ENCODE measurements around the gene CUX1. TPM values are rescaled to one million over a fixed set of nuclear protein-coding genes. Genes with fewer than 3 reads are reported as not detected.
"Not testable (repeated sequence)": the region's sequence is repeated elsewhere in the genome, so short reads cannot be mapped to it uniquely, and the experiment has no call there.

CUX1 gene
- polyA plus RNA-seq, 3 donors = 94.4 to 104 (median 98.5) TPM

GRCh38 chr7:101846800-101847538, 29.5 kb downstream of the CUX1 start:
- no peak for DNase-seq (ENCODE audit: low read depth in 3 of 3, low spot score in 2 of 3)

- no peak for DNase-seq (ENCODE audit: low read depth in 3 of 3, low spot score in 2 of 3)
Observed at GRCh38 chr7:101848208-101848951, 31.0 kb downstream of the CUX1 start.

GRCh38 chr7:101849314-101849713, 31.9 kb downstream of the CUX1 start:
- not testable (repeated sequence) for DNase-seq (ENCODE audit: low read depth in 3 of 3, low spot score in 2 of 3)

DNA sequence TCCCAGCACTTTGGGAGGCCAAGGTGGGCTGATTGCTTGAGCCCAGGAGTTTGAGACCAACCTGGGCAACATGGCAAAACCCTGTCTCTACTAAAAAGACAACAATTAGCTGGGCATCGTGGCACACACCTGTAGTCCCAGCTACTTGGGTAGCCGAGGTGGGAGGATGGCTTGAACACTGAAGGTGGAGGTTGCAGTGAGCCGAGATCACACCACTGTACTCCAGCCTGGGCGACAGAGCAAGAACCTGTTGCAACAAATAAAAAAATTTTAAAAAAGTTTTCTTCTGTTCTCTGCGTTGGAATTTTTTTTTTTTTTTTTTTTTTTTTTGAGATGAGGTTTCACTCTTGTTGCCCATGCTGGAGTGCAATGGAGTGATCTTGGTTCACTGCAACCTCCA, 34.9 kb downstream of the CUX1 start:
- DNase-seq (ENCODE audit: low read depth in 3 of 3, low spot score in 2 of 3) = not testable (repeated sequence)

DNA sequence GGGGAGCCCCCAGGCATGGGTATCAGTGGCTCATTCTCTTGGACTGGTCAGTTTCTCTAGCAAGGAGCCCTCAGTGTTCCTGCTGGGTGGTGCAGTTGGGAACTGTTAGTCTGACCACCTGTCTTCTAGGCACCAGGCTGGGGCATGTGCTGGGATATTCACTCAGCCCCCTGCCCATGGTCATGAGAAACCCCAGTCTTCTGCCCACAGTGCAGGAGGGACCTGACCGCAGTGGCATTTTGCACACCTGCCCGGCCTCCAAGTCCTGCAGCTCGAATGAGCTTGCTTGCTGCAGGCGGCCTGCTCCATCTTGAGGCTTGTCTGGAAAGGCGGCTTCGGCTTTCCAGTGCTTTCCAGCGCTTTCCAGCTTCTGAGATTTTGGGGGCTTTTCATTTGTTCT, 36.3 kb downstream of the CUX1 start:
- no peak for DNase-seq (ENCODE audit: low read depth in 3 of 3, low spot score in 2 of 3)

GRCh38 chr7:101854084-101854865, 36.8 kb downstream of the CUX1 start:
- DNase-seq (ENCODE audit: low read depth in 3 of 3, low spot score in 2 of 3) = no peak

DNA sequence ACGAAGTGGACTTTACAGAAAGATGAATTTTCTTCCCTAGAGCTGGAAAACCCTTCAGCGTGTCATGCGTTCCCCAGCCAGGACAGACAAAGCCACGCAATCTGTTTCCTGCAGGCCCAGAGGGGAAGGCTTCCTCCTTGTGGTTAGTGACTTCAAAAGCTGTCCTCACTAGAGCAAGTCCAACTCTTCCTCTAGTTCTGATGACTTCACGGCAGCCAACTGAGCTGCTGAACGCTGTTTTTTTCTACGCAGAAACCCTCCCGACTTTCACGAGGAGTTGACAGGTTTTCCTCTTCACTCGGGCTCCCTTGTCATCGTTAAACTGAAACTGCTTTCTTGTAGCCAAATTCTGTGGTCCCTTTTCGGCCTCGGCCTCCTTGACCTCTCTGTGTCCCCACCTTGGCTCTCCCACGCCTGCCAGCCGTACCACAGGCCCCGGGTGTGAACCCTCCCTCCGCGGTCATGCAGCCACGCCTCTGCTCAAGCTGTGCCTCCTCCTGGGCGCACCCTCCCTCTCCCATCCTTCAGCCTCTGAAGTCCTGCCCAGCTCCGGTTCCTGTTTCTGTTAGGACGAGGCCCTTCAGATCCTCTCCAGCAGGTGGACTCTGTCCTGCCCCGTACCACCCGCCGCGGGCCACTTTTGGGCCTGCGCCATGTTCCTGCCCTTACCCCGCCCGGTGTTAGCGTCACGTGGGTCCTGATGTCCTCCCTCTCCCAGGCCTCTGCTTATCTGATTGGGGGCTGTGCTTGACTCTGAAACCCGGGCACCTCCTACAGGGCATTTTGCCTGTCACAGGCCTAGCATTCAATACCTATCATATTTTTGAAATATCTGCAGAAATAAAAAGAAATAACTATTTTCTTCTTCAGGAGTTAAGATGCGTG, 39.3 kb downstream of the CUX1 start:
- DNase-seq (ENCODE audit: low read depth in 3 of 3, low spot score in 2 of 3) = peak in 1 of 3 donors; percentile 46

DNA sequence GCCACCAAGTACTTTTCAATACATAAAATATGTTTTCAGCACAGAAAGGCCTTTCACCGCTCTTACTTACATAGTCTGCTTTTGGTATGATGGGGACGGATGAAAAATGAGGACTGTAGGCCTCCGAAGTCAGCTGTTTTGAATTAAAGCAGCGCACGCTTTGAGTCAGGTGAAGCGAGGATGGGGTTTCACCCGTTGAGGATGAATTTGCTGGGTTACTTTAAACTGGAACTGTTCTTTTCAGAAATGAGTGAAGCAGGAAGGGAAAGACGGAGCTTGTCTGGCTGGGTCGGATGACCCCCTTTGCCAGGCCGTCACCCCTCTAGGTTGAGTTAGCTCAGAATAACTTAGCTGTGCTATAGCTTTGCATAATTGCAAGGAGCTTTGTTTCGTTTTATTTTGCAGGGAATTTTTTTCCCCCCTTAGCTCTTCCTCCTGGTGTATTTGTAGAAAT, 40.0 kb downstream of the CUX1 start:
- DNase-seq (ENCODE audit: low read depth in 3 of 3, low spot score in 2 of 3) = no peak

DNA sequence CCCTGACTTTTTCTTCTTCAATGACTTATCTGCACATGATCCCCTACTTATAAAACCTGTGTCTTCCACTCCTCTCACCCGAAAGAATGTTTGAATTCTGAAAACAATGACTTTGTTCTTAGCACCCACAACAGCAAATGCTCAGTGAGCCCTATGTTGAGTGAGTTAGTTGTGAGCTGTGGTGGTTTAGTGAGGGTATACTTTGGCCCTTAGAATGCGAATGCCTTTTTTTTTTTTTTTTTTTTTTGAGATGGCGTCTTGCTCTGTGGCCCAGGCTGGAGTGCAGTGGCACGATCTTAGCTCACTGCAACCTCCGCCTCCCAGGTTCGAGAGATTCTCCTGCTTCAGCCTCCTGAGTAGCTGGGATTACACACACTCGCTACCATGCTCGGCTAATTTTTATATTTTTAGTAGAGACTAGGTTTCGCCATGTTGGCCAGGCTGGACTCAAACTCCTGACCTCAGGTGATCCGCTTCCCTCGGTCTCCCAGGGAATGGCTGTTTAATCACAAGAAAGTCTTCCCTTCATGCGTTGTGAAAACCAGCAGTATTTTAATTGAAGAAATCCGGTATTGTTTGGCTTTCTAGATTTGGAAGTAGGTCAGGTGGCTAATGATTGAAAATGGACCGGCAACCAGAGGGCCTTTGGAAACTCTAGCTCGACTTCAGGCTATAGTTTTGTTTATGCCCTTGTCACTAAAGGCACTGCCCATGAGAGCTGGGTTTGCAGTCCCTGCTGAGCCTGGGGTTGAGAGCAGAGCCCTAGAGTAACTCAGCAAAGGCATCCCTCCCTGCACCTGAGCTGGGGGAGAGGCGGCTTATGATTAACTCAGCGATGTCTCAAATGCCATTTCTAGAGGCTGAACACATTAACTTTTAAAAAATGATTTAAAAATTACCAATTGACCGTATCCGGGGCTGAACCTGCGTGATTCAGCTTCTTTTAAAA, 41.3 kb downstream of the CUX1 start:
- DNase-seq (ENCODE audit: low read depth in 3 of 3, low spot score in 2 of 3) = no peak

DNA sequence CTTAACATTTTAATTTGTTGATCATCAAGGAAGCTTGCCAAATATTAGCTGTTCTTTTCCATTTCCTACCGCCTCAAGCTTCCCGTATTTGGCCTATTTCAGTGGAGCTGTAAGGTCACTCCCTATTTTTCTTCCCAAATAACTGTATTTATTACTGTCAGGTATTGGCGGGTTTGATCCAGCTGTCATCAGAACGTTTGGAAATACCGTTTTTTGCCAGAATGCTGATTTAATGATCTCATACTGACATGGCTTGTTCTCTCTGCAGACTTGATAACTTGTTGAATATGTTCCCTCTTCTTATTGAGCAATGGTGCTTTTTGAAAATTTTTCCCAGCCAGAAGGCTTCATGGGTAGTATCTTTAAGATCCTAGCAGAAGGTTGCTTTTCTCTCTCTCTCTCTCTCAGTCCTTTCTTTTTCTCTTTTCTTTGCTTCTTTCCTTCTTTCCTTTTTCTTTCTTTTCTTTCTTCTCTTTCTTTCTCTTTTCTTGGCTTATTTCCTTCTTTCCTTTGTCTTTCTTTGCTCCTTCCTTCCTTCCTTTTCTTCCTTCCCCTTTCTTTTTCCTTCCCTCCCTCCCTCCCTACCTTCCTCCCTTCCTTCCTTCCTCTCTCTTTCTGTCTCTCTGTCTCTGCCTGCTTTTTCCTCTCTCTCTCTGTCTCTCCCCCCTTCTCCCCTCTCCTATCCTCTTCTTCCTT, 42.1 kb downstream of the CUX1 start:
- DNase-seq (ENCODE audit: low read depth in 3 of 3, low spot score in 2 of 3) = no peak

GRCh38 chr7:101860316-101861217, 43.1 kb downstream of the CUX1 start:
- DNase-seq (ENCODE audit: low read depth in 3 of 3, low spot score in 2 of 3) = no peak

DNA sequence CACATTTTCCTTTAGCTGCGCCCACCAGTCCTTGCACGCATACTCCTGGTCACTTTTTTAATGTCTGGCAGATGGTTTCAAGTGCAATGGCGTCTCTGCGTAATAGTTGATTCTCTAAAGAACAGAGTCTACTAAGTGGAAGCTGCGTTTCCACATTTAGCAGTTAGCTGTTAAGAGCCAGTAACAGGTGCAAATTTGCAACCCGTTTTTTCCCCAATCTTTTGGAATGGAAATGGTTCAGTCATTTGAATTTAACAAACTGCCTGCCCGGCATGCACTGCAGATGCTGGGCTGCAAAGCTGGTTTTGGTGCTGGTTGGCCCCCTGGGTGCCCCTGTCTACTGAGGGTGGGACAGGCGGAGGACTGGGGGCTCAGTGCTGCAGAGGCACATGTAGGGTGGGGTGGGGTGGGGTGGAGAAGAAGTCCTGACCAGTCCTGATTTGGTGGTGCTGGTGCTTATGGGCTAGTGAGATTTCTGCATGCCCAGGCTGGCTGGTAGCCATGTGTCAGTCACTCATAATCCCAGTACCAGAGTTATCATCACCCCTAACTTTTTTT, 43.9 kb downstream of the CUX1 start:
- DNase-seq (ENCODE audit: low read depth in 3 of 3, low spot score in 2 of 3) = no peak

GRCh38 chr7:101862280-101863220, 45.1 kb downstream of the CUX1 start:
- no peak for DNase-seq (ENCODE audit: low read depth in 3 of 3, low spot score in 2 of 3)

- DNase-seq (ENCODE audit: low read depth in 3 of 3, low spot score in 2 of 3) = no peak
Observed at GRCh38 chr7:101863598-101863997, 46.2 kb downstream of the CUX1 start.

- no peak for DNase-seq (ENCODE audit: low read depth in 3 of 3, low spot score in 2 of 3)
Observed at GRCh38 chr7:101864039-101864438, 46.6 kb downstream of the CUX1 start.

- DNase-seq (ENCODE audit: low read depth in 3 of 3, low spot score in 2 of 3) = no peak
Observed at GRCh38 chr7:101865031-101865430, 47.6 kb downstream of the CUX1 start.

Data from right renal cortex interstitium (tissue), 3 donors.